Type B pancreatic cell (in vitro differentiated cells): Measurements from ENCODE around the gene ABHD12B. TPM values are rescaled to one million over a fixed set of nuclear protein-coding genes. Genes with fewer than 3 reads are reported as not detected.

Experiments
- DNase-seq: peaks from one replicate; pipeline ENCODE4 v3.0.0; 2021; ENCODE audit warnings: mixed read lengths; ENCODE audit not compliant: unreplicated experiment; ENCODE audit errors: extremely low spot score
- H3K27ac Mint-ChIP-seq: 2 replicates; pipeline ENCODE4 v1.8.0; 2021; ENCODE audit warnings: mild to moderate bottlenecking, mixed read lengths
- H3K27me3 Mint-ChIP-seq: 2 replicates; pipeline ENCODE4 v1.8.0; 2021; ENCODE audit warnings: mixed read lengths
- H3K36me3 Mint-ChIP-seq: 2 replicates; pipeline ENCODE4 v1.8.0; 2021; ENCODE audit warnings: mixed read lengths
- H3K4me1 Mint-ChIP-seq: one replicate; pipeline ENCODE4 v1.8.0; 2021; ENCODE audit warnings: mixed read lengths; ENCODE audit not compliant: unreplicated experiment
- H3K4me3 Mint-ChIP-seq: 2 replicates; pipeline ENCODE4 v1.8.0; 2021; ENCODE audit warnings: mild to moderate bottlenecking, mixed read lengths
- H3K9me3 Mint-ChIP-seq: 2 replicates; pipeline ENCODE4 v1.8.0; 2021; ENCODE audit warnings: mixed read lengths
- total RNA-seq: library from RNA; stranded (reverse); gene quantifications from 2 replicates; pipeline ENCODE4 v1.2.1, GENCODE V29; 2021; ENCODE audit warnings: low replicate concordance
- TF ChIP-seq, protein P1 (sequence below): fragments of 200-600 bp; sonication (generic); conservative IDR thresholded peaks from 2 replicates; pipeline ENCODE4 v1.5.0; 2021; ENCODE audit warnings: antibody characterized with exemption, mild to moderate bottlenecking

ABHD12B gene
- total RNA-seq, 1 donor from 2014 or later = 0.17 TPM

DNA sequence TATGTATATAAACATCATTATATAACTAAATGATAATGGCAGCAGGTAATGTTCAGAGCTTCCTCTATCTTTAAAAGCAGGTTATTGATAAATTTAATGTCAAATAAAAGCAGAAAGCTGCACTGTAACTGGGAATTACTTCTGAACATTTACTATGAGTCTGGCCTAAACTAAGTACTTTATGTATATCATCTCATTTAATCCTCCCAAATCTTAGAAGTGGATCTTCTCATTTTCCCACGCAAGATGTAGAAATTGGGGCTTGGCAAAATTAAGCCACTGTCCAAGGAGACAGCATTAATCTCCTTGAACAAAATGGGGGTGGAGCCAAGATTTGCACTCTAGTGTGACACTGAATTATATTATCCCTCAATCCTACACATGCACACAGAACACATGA, 46.5 kb upstream of the ABHD12B start:
- H3K4me1 Mint-ChIP-seq = peaks cover 58% of the 10 kb centered on the region
- TF ChIP-seq, protein P1, sequence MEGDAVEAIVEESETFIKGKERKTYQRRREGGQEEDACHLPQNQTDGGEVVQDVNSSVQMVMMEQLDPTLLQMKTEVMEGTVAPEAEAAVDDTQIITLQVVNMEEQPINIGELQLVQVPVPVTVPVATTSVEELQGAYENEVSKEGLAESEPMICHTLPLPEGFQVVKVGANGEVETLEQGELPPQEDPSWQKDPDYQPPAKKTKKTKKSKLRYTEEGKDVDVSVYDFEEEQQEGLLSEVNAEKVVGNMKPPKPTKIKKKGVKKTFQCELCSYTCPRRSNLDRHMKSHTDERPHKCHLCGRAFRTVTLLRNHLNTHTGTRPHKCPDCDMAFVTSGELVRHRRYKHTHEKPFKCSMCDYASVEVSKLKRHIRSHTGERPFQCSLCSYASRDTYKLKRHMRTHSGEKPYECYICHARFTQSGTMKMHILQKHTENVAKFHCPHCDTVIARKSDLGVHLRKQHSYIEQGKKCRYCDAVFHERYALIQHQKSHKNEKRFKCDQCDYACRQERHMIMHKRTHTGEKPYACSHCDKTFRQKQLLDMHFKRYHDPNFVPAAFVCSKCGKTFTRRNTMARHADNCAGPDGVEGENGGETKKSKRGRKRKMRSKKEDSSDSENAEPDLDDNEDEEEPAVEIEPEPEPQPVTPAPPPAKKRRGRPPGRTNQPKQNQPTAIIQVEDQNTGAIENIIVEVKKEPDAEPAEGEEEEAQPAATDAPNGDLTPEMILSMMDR = no peak
- H3K9me3 Mint-ChIP-seq = no peaks in the 10 kb centered on the region
- DNase-seq = no peak
- no peak overlapping the region for H3K27ac Mint-ChIP-seq
- peaks cover 14% of the 10 kb centered on the region for H3K27me3 Mint-ChIP-seq
- peaks cover 5% of the 10 kb centered on the region for H3K36me3 Mint-ChIP-seq
- no peak overlapping the region for H3K4me3 Mint-ChIP-seq

DNA sequence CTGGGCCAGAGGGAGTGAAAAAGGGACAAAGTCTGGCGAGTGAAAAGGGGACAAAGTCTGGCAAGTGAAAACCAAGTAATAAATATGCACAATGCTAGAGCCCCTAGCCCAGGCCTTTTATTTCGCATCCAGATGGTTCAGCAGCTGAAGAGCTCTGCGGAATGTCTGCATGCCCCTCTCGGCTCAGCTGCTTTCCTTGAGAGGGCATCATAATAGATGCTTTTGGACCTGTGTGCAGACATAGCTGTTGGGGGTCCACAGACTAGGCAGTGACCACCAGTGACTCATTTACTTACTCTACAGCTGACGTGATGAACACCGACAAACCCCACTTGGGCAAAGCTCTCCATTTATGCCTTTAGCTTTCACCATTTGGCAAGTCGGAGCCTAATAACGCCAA, 45.2 kb upstream of the ABHD12B start:
- peaks cover 49% of the 10 kb centered on the region for H3K4me1 Mint-ChIP-seq
- no peak overlapping the region for H3K27ac Mint-ChIP-seq
- DNase-seq = no peak
- no peak overlapping the region for H3K4me3 Mint-ChIP-seq
- peaks cover 14% of the 10 kb centered on the region for H3K27me3 Mint-ChIP-seq
- TF ChIP-seq, protein P1 = no peak
- H3K9me3 Mint-ChIP-seq = no peaks in the 10 kb centered on the region
- H3K36me3 Mint-ChIP-seq = no peaks in the 10 kb centered on the region

DNA sequence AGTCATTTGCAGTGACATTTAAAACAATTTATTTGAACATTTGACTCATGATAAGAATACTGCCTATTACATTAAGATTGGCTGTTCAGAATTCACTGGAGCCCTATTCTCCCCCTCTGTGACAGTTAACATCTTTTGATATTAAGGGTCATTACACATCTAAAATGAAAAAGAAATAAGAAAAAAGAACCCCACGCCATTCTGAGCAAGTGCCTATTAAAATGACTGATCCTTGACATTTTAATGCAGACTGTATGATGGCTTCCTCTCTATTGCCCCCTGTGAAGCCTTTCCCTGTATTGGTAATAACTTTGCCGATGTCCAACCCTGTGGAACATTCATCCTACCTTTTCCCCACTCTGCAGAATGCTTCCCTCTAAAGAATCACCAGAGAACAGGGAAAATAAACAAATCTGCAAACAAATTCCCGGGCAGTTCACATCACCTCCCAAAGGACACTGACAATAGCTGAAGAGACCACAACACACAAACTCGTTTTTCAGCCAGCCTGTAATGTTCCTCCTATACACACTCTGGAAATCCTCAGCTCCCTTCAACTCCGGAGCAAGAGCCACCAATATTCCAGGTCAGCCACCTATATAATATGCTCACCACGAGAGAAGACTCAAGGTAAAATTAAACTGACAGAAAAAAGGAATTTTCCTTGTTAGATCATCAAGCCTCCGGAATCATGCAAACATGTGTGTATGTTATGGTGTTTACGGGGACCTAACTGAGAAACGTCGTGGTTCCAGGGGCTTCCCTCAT, 42.9 kb upstream of the ABHD12B start:
- TF ChIP-seq, protein P1 = peak; percentile 18
- no peak for DNase-seq
- Mint-ChIP-seq H3K4me1 (peaks cover 39% of the 10 kb centered on the region), H3K27ac (no peak overlapping the region), H3K36me3 (no peaks in the 10 kb centered on the region), H3K4me3 (peak overlapping the region; percentile 88), H3K9me3 (no peaks in the 10 kb centered on the region), H3K27me3 (peaks cover 25% of the 10 kb centered on the region)

DNA sequence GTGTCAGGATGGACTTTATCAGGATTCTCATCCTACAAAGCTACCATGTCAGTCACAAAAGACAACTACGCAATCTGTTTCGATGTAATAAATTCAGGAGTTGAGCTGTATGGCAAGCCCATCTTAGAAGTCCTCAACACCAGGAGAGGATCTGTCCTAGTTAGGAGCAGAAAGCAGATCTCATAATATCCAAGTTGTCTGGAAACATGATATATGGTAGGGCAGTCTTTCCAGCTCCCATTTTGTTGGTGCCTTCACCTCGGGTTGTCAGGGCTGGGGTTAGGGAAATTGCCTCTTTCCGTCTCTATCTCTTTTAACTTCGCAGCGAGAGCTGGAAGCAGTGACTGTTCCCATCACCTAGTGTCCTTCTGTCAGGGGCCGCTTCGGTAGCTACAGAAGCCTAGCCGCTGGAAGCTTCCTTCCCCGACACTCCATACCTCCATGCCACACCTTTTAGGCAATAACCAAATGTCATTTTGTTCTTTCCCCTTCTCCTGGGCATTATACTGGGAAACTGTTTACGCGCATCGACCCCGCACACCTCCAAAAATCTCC, 42.3 kb upstream of the ABHD12B start:
- H3K27me3 Mint-ChIP-seq = peaks cover 28% of the 10 kb centered on the region
- TF ChIP-seq, protein P1 = no peak
- H3K27ac Mint-ChIP-seq = peak overlapping the region; percentile 26
- no peaks in the 10 kb centered on the region for H3K36me3 Mint-ChIP-seq
- H3K4me3 Mint-ChIP-seq = peak overlapping the region; percentile 88
- no peak for DNase-seq
- no peaks in the 10 kb centered on the region for H3K9me3 Mint-ChIP-seq
- H3K4me1 Mint-ChIP-seq = peaks cover 34% of the 10 kb centered on the region

DNA sequence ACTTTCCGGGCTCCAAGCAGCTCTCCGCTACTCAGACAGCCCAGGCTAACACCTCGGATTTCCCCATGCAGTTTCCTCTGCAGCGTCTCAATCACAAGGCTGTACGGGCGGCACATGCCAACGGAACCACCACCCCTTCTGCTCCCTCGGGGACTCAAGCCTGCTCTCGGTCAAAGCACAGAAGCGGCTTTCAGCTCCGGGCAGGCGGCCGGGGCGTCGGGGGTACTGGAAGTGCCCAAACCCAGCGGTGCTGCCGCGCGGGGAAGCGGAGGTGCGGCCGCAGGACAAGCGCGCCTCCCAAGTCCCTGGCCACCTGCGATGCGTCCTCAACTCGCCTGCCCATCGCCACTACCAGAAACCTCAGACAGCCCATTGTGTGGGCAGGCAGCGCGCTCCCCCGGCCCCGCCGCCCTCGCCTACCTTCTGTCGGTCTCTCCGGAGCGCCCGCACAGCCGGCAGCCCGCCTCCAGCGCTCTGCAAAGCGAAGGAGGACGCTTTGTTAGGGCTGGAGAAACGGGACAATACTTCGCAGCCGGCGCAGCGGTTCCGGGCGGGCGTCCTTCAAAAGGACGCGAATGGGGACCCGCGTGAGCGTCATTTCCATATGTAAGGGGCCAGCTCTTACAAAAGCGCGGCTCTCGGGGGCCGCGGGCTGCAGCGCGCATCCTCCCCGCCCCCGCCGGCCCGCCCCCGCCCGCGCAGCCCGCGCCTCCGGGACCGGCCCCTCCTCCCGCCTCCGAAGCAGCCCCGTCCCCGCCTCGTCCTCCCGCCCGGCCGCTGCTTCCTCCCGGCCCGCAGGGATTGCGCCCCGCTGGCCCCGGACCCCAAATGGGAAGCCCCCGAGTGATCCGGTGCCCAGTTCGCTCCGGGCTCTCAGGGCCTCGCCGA, 41.6 kb upstream of the ABHD12B start:
- TF ChIP-seq, protein P1 = no peak
- peak overlapping the region; percentile 88 for H3K4me3 Mint-ChIP-seq
- peak overlapping the region; percentile 26 for H3K27ac Mint-ChIP-seq
- no peaks in the 10 kb centered on the region for H3K9me3 Mint-ChIP-seq
- peaks cover 31% of the 10 kb centered on the region for H3K4me1 Mint-ChIP-seq
- peaks cover 34% of the 10 kb centered on the region for H3K27me3 Mint-ChIP-seq
- peak; percentile 73 for DNase-seq
- no peaks in the 10 kb centered on the region for H3K36me3 Mint-ChIP-seq
